ENCODE results near the gene PRR7.

The PRR7 gene

DNA sequence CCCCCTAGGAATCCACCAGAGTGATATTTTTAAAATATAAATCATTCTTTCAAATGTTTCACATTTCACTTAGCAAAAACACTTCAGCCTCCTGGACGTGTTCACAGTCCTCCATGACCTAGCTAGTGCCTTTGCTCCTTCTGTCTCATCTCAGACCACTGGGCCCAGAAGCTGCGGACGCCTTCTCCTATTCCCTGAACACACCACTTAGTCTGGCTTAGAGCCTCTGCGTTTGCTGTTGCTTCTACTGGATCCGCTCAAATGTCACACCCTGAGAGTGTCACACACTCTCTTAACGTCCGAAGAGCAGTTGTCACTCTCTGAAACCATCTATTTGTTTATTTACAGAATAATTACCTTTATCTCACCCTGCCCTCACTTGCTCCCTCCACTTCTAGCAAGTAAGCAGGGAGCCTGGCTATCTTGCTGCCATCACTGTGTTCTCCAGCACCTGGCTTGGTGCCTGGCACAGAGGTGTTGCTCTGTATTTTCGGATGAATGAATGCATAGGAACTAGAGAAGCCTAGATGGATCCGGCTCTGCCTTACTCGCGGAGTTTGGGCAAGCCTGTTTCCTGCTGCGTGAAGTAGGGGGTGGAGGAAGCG lies 21.3 kb upstream of the PRR7 start:
- no peak for DNase-seq (ENCODE audit: low spot score)

DNA sequence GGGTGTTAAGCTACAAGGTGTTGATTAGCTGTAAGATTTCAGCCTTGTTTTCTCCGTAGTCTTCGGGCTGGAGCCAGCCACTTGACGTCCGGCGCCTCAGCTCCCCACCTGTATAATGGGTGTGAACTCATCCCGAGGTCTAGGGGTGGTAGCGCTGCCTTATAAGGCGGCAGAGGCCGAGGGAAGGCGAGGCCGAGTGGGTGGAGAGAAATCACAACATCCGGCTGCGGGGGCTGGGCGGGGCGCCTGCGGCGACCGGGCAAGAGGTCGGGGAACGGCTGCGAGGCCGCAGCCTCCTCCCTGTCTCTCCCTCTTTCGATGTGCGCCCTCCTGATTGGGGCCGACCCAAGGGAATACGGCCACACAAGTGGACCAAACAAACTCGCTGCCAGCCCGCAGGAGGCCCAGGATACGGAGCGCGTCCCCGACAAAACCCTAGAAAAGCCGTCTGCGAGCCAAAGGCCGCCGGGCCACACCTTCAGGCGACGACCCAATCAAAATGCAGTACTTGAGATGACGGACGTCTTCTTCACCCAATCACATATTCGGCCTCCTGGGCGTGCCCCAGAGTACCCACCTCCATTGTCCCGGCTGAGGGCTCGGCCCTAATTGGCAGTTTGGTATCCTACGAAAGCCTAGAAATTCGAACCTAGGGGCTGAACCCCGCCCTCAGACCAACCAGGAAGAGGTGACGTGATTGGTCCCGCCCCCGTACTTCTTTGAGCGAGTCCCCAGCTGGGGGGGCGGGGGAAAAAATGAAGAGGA lies 20.6 kb upstream of the PRR7 start:
- DNase-seq (ENCODE audit: low spot score): peak; percentile 99

DNA sequence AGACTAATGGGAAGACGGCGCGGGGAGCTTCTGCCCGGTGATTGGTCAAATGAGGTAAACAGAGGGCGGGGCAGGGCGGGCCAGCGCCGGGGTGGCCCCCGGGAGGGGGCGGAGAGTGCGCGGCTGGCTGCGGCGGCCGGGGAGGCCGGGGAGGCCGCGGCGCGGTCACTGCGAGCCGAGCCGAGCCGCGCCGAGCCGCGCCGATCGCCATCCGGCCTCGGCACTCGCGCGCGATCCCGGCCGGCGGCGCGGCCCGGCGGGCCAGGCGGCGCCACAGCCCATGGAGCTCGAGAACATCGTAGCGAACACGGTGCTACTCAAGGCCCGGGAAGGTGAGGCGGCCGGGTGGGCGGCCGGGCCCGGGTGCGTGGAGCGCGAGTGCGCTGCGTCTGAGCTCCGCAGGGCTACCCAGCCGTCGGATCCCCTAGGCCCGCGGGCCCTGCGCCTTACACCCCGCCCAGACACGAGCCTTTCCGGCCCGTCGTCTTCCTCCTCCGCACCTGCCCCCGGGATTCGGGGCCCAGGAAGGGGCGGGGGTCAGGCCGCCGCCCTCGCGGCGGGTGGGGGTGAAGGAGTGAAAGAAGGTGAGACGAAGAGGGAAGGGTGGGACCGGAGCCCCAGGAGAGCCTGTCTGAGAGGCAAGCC lies 19.9 kb upstream of the PRR7 start, which contains the start of gene GRK6:
Gene GRK6, plus strand, starts transcription at position 111 of the 645 bp plus-strand sequence. Its CDS starts 170 bp downstream, at position 281.
- DNase-seq (ENCODE audit: low spot score): no peak

DNA sequence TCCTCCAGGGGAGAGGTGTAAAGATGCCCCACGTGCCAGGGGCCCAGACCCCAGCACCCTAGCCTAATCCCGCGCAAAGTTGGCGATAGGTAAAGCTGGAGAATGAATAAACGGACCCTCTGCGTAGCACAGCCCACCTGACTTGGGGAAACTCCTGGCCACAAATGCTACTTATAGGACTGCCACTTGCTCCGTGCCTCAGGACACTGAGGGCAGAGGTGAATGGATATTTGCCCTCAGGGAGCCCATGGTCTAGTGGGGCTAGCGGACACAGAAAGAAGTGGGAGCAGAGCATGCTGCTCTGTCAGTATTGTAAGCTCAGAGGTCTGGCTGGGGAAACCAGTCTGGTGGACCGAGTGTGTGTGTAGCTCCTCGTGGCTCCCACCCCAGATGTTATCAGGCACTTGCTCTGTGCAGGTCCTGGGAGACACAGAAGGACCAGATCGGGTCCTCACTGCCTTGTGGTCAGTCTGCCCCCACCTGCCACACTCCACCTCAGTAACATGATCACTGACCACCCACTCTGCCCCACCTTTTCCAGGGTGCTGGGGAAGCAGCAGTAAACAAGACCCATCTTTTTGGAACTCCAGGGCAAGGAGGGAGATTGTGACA lies 19.3 kb upstream of the PRR7 start:
- no peak for DNase-seq (ENCODE audit: low spot score)

DNA sequence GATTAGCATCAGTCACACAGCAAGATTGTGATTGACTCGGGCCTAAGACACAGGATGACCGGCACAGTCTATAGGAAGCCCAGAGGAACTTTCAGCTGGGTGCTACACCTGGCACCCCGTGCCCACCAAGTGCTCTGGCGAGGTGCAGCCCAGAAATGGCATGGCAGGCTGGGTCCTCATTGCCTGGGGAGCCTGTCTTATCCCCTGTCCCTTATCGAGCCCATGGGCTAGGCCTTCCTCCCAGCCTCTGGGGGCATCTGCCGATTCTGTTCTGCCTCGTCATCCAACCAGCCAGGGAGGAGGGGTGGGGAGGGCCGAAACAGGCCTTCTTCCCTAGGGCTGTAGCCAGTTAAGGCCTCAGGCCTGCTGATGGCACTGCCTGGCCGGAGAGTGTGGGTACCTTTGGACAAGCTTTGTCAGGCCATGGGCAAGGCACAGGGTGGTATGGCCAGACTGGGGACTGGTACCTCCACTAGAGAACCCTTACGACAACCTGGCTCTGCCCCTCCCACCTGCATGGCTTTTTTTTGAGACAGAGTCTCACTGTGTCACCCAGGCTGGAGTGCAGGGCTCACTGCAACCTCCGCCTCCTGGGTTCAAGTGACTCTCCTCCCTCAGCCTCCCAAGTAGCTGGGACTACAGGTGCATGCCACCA lies 18.6 kb upstream of the PRR7 start:
- DNase-seq (ENCODE audit: low spot score): no peak

DNA sequence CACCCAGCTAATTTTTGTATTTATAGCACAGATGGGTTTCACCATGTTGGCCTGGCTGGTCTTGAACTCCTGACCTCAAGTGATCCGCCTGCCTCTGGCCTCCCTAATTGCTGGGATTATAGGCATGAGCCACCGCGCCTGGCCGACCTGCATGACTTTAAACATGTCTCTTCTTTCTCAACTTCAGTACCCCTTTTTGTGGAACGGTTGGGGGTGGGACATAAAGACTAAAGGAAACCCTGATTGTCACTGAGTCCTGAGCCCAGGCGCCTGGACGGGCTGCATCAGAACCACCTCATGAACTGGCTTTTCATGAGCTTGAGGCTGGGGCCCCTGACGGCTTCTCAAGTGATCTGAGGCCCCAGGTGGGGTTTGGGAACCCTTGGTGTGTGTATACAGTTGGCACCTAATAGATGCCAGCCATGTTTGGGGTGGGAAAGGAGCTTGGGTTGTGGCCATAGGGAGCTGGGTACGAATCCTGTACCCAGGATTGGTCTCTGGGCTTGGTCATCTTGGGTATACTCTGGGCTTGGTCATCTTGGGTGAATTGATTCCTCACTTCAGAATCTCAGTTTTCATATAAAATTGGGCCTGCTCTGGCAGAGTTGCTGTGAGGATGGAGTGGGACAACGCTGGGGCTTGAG lies 17.9 kb upstream of the PRR7 start:
- DNase-seq (ENCODE audit: low spot score): no peak

DNA sequence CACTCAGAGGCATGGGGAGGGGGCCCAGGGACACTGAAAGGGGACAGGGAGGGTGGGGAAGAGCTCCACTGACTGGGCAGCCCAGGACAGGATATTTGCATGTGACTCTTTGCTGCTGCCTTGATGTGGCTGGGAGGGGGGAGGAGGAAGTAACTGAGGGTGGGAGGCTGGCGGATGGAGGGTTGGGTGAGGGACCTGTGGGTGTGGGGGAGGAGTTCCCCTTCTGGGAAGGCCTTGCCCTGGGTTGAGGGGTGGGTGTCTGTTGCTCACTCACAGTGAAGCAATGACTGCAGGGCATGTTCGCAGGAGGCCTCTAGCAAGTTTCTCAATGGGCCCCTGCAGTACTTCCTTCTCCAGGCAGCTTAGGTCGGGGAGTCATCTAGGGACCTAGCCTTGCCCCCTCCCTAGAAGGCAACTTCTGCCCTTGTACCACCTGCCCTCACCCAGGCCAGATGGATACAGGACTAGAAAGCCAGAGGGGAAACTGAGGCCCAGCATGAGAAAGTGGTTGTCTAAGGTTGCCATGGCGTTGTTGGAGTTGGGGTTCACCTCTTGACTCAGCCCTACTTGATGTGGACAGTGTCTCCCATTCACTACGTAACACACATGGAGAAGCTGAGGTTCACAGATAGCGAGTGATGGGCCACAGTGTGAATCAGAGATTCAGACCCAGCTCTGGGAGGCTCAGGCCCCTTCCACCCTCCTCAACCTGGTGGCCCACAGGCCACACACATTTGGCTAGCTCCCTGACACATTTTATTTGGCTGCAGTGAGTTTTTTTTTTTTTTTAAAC lies 17.2 kb upstream of the PRR7 start:
- DNase-seq (ENCODE audit: low spot score): no peak

DNA sequence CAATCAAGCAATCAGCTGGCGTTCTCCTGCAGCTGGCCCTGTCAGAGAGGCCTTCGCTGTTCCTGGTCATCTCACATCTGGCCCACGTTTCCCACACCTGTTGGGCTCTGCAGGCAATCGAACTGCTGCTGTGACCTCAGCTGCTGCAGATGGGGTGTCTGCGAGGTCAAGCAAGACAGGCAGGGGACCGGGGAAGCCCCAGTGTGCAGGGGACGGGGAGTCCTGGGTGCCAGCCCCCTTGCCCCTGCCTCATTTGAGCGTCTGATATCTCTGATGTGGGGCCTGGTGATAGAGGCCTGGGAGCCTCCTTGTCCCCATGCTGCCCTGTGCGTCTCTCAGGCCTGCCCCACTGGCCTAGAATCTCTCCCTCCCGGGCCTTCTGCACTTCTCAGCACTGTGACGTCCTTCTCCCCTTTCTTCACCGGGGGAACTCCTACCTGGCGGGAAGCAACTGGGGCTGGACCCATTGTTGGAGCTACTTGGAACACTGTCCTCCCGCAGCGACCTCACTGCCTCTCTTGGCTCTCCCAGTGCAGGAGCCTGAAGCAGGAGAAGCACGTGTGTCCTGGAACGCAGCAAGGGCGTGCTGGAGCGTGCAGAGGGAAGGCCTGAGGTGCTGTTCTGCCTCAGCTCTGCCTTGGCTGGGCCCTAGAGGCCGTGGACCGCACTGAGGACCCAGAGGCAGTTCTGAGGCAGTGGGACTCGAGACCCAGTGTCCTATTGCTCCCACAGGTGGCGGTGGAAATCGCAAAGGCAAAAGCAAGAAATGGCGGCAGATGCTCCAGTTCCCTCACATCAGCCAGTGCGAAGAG lies 16.3 kb upstream of the PRR7 start:
- no peak for DNase-seq (ENCODE audit: low spot score)

DNA sequence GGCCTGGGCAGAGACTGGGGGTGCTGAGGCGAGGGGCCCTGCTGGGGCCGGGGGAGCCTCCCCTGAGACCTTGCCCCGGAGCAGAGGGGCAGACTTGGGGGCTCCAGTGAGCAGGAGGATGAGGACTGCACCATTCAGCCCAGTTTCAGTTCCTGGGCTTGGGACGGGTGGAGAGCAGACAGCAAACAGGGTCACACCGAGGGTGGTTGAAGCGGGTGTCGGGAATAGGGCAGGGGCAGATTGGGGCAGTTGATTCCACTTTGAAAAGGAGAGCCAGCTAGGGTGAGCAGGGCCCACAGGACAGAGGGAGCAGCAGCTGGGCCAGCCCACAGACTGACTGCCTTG lies 15.7 kb upstream of the PRR7 start:
- no peak for DNase-seq (ENCODE audit: low spot score)

DNA sequence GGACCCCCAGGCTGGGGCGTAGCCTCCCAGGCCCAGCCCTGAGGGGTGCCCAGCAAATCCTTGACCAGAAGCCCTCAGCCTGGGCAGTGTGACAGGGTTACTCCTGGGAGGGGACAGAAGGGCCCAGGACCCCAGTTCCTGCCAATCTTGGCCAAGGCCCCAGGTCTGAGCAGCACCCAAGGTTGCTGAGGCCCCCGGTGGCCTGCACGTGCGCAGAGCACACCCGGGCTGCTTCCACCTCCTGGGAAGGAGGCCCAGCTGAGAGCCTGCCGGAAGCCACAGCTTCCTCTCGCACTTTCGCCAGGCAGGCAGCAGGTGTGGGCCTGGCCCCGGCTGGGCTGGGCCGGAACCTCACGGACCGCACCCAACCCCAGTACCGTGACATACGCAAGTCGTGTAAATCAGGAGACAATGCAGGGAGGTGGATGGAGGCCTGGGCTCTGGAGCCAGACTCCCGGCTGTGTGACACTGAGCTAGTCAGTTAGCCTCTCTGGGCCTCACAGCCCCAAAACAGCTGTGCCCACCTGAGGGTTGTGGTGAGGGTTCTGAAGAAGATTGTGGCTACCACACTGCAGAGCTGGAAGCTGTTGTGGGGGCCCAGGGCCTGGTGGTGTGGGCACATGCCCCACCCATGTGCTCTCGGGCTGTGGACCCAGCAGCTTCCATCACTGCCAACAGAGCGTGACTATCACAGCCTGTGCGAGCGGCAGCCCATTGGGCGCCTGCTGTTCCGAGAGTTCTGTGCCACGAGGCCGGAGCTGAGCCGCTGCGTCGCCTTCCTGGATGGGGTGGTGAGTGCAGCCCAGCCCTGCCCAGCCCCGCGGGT lies 15.1 kb upstream of the PRR7 start:
- DNase-seq (ENCODE audit: low spot score): no peak

DNA sequence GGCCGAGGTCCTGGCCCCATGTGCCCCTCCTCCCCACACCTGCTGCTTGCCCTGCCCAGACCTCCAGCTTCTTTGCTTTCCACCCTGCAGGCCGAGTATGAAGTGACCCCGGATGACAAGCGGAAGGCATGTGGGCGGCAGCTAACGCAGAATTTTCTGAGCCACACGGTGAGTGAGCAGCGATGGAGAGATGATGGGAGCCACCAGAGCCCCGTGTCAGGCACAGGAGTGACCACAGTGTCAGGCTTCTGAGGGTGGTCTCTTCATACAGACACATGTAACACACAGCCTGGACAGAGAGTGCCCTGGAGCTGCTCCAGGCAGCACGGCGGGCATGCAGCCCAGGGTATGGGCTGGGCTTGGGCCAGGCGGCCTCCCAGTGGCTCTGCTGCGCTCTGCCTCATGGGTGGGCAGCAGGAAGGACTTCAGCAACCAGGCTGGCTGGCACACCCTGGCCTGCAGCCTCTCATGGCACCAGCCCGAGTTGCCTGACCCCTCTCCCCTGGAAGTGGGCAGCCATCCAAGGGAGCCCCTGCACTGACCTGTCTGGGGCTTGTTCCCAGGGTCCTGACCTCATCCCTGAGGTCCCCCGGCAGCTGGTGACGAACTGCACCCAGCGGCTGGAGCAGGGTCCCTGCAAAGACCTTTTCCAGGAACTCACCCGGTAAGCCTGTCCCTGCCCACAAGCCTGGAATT lies 14.3 kb upstream of the PRR7 start:
- no peak for DNase-seq (ENCODE audit: low spot score)

DNA sequence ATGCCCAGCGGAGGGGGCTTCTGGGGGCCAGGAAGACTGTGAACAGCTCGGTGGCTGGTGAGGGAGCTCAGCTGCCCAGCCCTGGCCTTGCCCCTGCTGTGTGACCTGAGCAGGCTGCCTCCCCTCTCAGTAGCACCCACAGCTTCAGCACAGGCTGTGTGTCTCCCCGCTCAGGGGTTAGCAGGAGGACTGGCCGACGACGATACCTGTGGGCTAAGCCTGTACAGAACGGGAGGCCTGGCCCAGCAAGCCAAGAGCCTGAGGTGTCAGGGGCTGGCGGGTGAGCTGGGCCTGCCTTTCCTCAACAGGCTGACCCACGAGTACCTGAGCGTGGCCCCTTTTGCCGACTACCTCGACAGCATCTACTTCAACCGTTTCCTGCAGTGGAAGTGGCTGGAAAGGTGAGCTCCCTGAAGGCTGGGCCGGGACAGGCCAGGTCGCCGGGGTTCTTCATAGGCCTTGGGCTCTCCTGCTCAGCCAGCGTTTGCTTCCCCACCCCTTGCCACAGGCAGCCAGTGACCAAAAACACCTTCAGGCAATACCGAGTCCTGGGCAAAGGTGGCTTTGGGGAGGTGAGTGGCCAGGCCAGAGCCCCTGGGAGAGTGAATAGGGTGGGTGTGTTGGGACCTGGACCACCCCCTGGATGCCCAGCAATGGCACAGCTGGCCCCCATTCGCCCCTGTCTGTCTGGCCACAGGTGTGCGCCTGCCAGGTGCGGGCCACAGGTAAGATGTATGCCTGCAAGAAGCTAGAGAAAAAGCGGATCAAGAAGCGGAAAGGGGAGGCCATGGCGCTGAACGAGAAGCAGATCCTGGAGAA lies 13.6 kb upstream of the PRR7 start:
- DNase-seq (ENCODE audit: low spot score): no peak

DNA sequence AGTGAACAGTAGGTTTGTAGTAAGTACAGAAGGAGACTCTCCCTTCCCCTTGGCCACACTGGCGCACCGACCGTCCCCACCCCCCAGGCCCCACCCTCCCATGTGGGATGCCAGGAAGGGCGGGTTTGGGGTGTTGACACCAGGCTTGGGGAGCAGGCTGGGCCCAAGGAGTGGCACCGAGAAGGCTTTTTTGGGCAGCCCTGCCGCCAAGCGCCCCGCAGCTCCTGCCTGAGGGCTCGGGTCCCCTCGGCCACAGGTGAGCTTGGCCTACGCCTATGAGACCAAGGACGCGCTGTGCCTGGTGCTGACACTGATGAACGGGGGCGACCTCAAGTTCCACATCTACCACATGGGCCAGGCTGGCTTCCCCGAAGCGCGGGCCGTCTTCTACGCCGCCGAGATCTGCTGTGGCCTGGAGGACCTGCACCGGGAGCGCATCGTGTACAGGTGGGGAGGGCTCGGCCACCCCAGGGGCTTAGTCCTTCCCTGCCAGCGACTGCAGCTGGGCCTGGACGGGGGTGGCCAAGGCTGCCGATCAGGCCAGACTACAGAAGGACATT lies 12.9 kb upstream of the PRR7 start:
- no peak for DNase-seq (ENCODE audit: low spot score)

DNA sequence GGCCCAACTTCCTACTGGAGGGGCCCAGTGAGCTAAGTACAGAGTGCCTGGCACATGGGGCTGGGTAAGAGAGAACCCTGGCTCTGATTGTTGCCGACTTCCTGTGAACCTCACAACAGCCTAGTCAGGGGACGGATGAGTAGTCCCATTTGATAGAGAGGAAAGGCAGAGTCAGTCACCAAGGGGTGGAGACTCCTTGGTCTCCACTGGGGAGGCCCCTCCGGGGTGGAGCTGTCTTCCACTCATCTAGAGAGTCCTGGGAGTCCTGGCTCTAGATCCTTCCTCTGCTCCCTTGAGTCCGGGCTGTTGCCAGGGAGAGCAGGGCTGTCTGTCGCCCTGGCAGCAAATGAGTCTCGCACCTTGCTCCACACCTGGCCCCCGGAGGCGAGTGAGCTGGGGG lies 12.2 kb upstream of the PRR7 start:
- no peak for DNase-seq (ENCODE audit: low spot score)

DNA sequence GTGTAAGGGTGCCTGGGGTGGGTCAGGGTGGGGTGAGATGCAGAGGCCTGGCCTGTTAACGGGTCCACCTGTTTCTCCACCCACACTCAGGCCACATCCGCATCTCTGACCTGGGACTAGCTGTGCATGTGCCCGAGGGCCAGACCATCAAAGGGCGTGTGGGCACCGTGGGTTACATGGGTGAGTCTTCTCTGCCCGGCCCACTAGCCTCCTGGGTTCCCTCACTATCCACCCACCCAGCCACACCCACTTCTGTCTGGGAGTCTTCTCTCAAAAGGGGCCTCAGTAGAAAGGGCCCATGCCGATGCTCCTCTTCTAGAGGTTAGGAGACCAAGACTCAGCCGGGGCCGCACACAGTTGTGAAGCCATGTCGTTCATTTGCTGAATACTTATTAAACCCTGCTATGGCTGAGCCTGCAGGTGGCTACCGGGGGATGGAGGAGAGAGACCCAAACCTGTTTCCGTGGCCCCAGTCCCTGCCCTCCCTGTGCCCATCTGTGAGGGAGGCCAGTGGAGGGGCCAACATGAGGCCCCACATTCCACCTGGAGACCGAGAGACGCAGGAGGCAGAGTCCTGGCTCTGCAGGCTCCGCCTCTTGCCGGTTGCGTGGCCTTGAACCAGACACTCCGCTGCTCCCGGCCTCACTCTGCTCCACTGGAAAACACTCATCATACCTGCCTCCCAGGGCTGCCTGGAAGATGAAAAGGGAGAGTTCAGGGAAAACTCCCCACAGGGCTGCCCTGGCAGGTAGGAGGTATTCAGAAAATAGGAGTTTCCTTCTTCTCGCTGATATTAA lies 11.5 kb upstream of the PRR7 start:
- DNase-seq (ENCODE audit: low spot score): no peak

DNA sequence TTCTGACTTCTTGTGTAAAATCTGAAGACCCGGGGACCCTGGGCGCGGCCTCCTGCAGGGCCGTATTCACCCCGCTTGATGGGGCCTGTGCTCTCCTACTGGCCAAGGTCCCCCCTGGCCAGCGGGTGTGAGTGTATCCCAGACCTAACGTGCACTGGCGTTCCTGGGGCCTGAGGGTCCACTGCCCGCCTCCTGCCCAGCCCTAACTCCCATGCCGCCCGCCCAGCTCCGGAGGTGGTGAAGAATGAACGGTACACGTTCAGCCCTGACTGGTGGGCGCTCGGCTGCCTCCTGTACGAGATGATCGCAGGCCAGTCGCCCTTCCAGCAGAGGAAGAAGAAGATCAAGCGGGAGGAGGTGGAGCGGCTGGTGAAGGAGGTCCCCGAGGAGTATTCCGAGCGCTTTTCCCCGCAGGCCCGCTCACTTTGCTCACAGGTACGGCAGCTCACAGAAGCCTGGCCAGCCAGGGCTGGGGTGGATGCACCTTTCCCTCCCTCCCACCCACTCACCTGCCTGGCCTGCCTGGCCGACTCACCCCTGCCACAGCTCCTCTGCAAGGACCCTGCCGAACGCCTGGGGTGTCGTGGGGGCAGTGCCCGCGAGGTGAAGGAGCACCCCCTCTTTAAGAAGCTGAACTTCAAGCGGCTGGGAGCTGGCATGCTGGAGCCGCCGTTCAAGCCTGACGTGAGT lies 10.6 kb upstream of the PRR7 start:
- DNase-seq (ENCODE audit: low spot score): no peak

Measured in AG08396 (cell line).